Activated naive CD8-positive, alpha-beta T cell treated with anti-CD3 and anti-CD28 coated beads for 36 hours (primary cell): Measurements from ENCODE around the gene LPCAT2. TPM values are rescaled to one million over a fixed set of nuclear protein-coding genes. Genes with fewer than 3 reads are reported as not detected.

Experiments used
- DNase-seq: peaks from one replicate; pipeline ENCODE4 v3.0.0; 2021
- H3K27ac Mint-ChIP-seq: one replicate; pipeline ENCODE4 v1.8.0; 2022; ENCODE audit warnings: mild to moderate bottlenecking, moderate library complexity, mixed read lengths
- H3K27me3 Mint-ChIP-seq: one replicate; pipeline ENCODE4 v1.8.0; 2022; ENCODE audit warnings: mild to moderate bottlenecking, mixed read lengths
- H3K36me3 Mint-ChIP-seq: one replicate; pipeline ENCODE4 v1.8.0; 2021; ENCODE audit warnings: mild to moderate bottlenecking, mixed read lengths
- H3K4me1 Mint-ChIP-seq: one replicate; pipeline ENCODE4 v1.8.0; 2021; ENCODE audit warnings: mixed read lengths
- H3K4me3 Mint-ChIP-seq: one replicate; pipeline ENCODE4 v1.8.0; 2022; ENCODE audit warnings: mild to moderate bottlenecking, moderate library complexity, mixed read lengths
- H3K9me3 Mint-ChIP-seq: one replicate; pipeline ENCODE4 v1.8.0; 2022; ENCODE audit warnings: mixed read lengths
- total RNA-seq, 2 experiments: library from RNA; stranded (reverse); gene quantifications; one replicate each; pipeline ENCODE4 v1.2.3, GENCODE V29; 2021

The LPCAT2 gene
- total RNA-seq, 2 experiments from 2014 or later = 0.08 to 0.29 TPM

DNA sequence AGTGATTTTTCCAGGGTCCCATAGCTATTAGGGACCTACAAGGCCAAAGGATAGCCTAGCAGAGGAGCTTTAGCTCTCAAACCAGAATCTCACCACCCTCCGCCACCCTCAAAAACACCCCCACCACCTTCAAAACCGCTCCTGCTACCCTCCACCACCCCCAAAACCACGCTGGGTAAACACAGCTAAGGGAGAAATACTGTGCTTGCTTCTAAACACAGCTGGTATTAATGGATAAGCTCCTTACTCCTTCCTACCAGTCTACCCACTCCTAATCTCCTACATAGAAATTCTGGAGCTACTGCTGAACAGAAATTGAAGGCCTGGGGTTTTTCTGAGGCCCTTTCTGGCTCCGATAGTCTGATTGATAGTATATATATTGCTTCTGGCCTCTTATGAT, 2.2 kb upstream of the LPCAT2 start:
- Mint-ChIP-seq H3K27me3 (peaks cover 44% of the 10 kb centered on the region), H3K4me3 (no peak overlapping the region), H3K4me1 (peaks cover 9% of the 10 kb centered on the region), H3K9me3 (no peaks in the 10 kb centered on the region), H3K27ac (no peak overlapping the region), H3K36me3 (no peaks in the 10 kb centered on the region)
- no peak for DNase-seq

DNA sequence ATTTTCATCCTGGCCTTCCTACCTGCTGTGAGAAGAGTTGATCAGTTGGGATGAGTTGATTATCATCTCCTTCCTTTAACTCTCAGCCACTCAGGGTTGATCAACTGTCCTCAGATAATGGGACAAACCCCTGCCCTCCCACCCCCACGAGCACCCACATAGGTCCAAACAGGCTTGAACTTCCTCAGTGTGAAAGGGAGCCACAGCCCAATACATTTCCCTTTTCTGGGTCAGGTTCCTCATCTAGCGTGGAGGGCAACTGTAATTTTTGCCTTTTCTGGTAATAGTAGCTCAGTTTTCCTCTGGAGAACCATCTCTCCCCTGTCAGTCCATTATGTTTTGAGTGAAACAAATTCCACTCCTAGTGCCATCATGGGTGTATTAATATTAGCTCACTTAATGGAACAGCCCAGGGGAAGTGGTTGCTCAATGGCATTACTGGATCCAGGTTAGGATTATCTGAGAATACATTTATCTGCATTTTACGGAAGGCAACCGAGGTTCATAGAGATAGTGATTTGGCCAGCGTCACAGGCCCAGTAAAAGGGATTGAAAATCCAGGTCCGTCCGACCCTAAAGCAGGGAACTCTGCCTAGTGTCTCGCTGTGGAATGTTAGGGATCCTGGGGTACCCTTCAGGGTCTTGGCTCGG, 476 bp upstream of the LPCAT2 start:
- Mint-ChIP-seq H3K4me1 (peaks cover 9% of the 10 kb centered on the region), H3K9me3 (peaks cover 6% of the 10 kb centered on the region), H3K27me3 (peaks cover 60% of the 10 kb centered on the region), H3K27ac (no peak overlapping the region), H3K36me3 (no peaks in the 10 kb centered on the region), H3K4me3 (no peak overlapping the region)
- no peak for DNase-seq

DNA sequence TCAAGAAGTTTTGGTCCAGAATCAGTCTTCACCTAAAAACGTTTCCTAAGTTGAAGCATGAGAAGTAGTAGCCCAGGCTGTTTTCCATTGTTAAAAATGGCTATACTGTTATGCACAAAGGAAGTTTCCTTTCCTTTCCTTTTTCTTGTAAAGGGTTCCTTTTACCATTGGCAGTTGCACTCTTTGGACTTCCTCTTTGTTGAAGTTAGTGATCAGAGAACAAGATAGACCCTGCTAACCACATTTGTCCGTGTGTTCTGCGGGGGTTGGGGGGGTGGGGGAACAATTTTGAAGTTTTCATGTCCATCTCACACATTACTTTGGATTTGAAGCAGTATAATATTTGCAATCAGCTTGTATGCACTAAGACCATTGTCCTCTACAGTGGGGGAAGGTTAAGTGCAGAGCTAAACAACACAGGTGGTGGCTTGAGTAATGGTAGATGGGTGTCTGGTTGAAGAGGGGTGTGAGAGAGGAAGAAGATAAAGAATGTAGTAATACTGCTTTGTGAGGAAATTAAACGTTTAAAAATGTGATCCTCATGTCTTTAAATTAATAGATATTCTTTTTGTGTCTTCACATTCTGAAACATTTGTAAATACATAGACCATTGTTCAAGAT, 1.4 kb downstream of the LPCAT2 start:
- Mint-ChIP-seq H3K9me3 (peaks cover 6% of the 10 kb centered on the region), H3K4me3 (no peak overlapping the region), H3K4me1 (peaks cover 9% of the 10 kb centered on the region), H3K27me3 (peaks cover 69% of the 10 kb centered on the region), H3K27ac (no peak overlapping the region), H3K36me3 (no peaks in the 10 kb centered on the region)
- DNase-seq = no peak

GRCh38 chr16:55512941-55513340, 4.1 kb downstream of the LPCAT2 start:
- H3K9me3 Mint-ChIP-seq = peaks cover 6% of the 10 kb centered on the region
- H3K4me1 Mint-ChIP-seq = peaks cover 9% of the 10 kb centered on the region
- DNase-seq = no peak
- no peak overlapping the region for H3K27ac Mint-ChIP-seq
- no peaks in the 10 kb centered on the region for H3K36me3 Mint-ChIP-seq
- H3K27me3 Mint-ChIP-seq = peaks cover 58% of the 10 kb centered on the region
- H3K4me3 Mint-ChIP-seq = no peak overlapping the region

DNA sequence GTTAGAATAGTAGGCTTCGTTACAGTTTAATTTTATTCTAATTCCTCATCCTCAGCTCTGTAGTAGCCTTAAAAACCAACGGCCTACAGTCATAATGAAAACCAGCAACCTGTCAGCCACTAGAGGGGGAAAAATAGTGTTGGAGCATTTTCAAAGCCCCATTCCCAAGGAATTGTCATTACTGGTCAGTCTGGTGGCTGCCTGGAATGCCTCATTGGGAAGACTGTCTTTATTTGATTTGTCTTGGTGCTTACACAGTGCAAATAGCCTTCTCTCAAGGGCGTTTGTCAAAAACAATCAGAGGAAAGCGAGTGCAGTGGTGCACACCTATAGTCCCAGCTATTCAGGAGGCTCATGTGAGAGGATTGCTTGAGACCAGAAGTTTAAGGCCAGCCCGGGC, 4.7 kb downstream of the LPCAT2 start:
- Mint-ChIP-seq H3K36me3 (no peaks in the 10 kb centered on the region), H3K27ac (no peak overlapping the region), H3K9me3 (peaks cover 6% of the 10 kb centered on the region), H3K4me3 (no peak overlapping the region), H3K4me1 (peaks cover 8% of the 10 kb centered on the region), H3K27me3 (peaks cover 53% of the 10 kb centered on the region)
- no peak for DNase-seq

DNA sequence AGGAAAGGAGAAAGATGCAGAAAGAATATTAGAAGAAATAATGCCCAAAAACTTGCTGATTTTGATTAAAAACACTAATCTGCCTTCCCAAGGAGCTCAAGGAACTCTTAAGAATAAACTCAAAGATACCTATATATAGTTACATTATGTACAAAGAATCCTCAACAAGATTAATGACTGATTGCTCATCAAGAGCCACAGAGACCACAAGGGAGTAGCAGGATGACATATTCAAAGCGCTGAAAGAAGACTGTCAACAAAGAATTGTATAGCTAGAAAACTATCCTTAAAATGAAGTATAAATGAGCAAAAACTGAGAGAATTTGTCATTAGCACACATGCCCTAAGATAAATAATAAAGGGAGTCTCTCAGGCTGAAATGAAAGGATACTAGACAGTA, 6.2 kb downstream of the LPCAT2 start:
- H3K9me3 Mint-ChIP-seq = peaks cover 6% of the 10 kb centered on the region
- H3K27me3 Mint-ChIP-seq = peaks cover 38% of the 10 kb centered on the region
- H3K4me1 Mint-ChIP-seq = no peaks in the 10 kb centered on the region
- DNase-seq = no peak
- no peak overlapping the region for H3K27ac Mint-ChIP-seq
- H3K36me3 Mint-ChIP-seq = no peaks in the 10 kb centered on the region
- H3K4me3 Mint-ChIP-seq = no peak overlapping the region

GRCh38 chr16:55521792-55522191, 12.9 kb downstream of the LPCAT2 start:
- H3K4me1 Mint-ChIP-seq = no peaks in the 10 kb centered on the region
- H3K4me3 Mint-ChIP-seq = no peak overlapping the region
- H3K9me3 Mint-ChIP-seq = peaks cover 5% of the 10 kb centered on the region
- no peak overlapping the region for H3K27ac Mint-ChIP-seq
- no peak for DNase-seq
- H3K36me3 Mint-ChIP-seq = no peaks in the 10 kb centered on the region
- no peaks in the 10 kb centered on the region for H3K27me3 Mint-ChIP-seq

DNA sequence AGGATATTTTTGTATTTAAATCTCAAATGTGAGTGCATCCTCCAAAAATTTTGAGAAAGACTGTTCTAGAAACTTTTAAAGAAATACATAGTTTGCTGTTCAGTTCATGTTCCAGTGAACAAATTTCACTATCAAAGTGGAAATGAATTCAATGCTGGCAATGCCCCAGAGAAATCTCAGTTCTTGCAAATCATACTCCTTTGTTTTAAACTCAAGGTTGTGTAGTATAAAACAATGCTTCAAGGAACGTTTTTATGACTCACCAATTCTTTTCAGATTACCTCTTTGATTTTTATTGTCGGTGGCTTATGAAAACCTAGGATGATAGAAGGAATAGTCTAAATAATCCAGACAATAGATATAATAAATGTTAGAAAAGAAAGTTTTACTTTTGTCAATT, 17.6 kb downstream of the LPCAT2 start:
- H3K27ac Mint-ChIP-seq = no peak overlapping the region
- no peaks in the 10 kb centered on the region for H3K27me3 Mint-ChIP-seq
- no peaks in the 10 kb centered on the region for H3K4me1 Mint-ChIP-seq
- no peak overlapping the region for H3K4me3 Mint-ChIP-seq
- no peak for DNase-seq
- H3K36me3 Mint-ChIP-seq = no peaks in the 10 kb centered on the region
- H3K9me3 Mint-ChIP-seq = peaks cover 4% of the 10 kb centered on the region

DNA sequence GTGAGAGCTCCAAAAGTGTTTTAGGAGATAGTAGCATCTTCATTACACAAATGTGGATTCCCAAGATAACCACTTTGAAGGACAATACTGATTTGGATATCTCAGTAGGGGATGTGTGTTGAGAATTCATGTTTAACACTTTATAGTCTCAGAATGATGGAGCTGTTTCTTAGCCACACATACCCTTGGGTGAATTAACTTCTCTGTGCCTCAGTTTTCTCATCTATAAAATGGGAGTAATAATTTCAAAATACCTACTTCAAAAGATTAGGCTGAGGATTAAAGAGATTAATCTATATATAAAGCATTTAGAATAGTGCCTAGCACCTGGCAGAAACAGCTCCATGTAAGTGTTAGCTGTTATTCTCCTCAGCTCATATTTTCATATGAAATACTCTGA, 19.0 kb downstream of the LPCAT2 start:
- peaks cover 3% of the 10 kb centered on the region for H3K27me3 Mint-ChIP-seq
- no peak for DNase-seq
- no peaks in the 10 kb centered on the region for H3K9me3 Mint-ChIP-seq

GRCh38 chr16:55529018-55529417, 20.1 kb downstream of the LPCAT2 start:
- Mint-ChIP-seq H3K27ac (no peak overlapping the region), H3K4me3 (no peak overlapping the region), H3K36me3 (no peaks in the 10 kb centered on the region), H3K4me1 (no peaks in the 10 kb centered on the region), H3K9me3 (no peaks in the 10 kb centered on the region), H3K27me3 (peaks cover 3% of the 10 kb centered on the region)
- DNase-seq = no peak

More for the DNA sequence above, 19.0 kb downstream of the LPCAT2 start:
- Mint-ChIP-seq H3K27ac (no peak overlapping the region), H3K4me3 (no peak overlapping the region), H3K4me1 (no peaks in the 10 kb centered on the region), H3K36me3 (no peaks in the 10 kb centered on the region)

- Mint-ChIP-seq H3K27ac (no peak overlapping the region), H3K9me3 (no peaks in the 10 kb centered on the region), H3K36me3 (no peaks in the 10 kb centered on the region), H3K4me1 (no peaks in the 10 kb centered on the region), H3K4me3 (no peak overlapping the region), H3K27me3 (peaks cover 3% of the 10 kb centered on the region)
- DNase-seq = no peak
These were observed 21.5 kb downstream of the LPCAT2 start for GRCh38 chr16:55530316-55530856.

DNA sequence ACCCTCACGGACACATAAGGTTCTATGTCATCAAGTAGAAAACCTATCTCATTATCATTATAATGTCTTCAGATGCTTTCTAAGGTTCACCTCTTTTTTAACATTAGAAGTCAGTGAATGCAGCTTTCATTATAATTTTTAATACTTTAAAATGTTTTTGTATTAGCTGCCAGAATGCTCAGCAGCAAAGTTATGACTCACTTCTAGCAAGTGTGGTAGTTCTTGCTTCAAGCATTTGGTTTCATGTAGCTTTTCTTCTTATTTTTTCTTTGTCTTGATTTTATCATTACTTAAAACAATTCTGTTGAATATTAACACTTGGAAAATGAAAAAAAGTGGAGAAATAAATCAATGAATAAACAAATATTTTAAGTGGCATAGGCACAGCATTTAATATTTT, 23.4 kb downstream of the LPCAT2 start:
- no peak overlapping the region for H3K27ac Mint-ChIP-seq
- no peaks in the 10 kb centered on the region for H3K9me3 Mint-ChIP-seq
- H3K36me3 Mint-ChIP-seq = no peaks in the 10 kb centered on the region
- peaks cover 3% of the 10 kb centered on the region for H3K27me3 Mint-ChIP-seq
- no peak for DNase-seq
- no peak overlapping the region for H3K4me3 Mint-ChIP-seq
- no peaks in the 10 kb centered on the region for H3K4me1 Mint-ChIP-seq

- H3K36me3 Mint-ChIP-seq = no peaks in the 10 kb centered on the region
- no peak overlapping the region for H3K4me3 Mint-ChIP-seq
- peaks cover 3% of the 10 kb centered on the region for H3K27me3 Mint-ChIP-seq
- H3K27ac Mint-ChIP-seq = no peak overlapping the region
- no peaks in the 10 kb centered on the region for H3K4me1 Mint-ChIP-seq
- no peak for DNase-seq
- no peaks in the 10 kb centered on the region for H3K9me3 Mint-ChIP-seq
These were observed 25.9 kb downstream of the LPCAT2 start for GRCh38 chr16:55534756-55535155.

- no peaks in the 10 kb centered on the region for H3K36me3 Mint-ChIP-seq
- DNase-seq = no peak
- H3K27me3 Mint-ChIP-seq = no peaks in the 10 kb centered on the region
- H3K4me3 Mint-ChIP-seq = no peak overlapping the region
- H3K4me1 Mint-ChIP-seq = no peaks in the 10 kb centered on the region
- no peak overlapping the region for H3K27ac Mint-ChIP-seq
- H3K9me3 Mint-ChIP-seq = no peaks in the 10 kb centered on the region
These were observed 30.2 kb downstream of the LPCAT2 start for GRCh38 chr16:55539049-55539448.

DNA sequence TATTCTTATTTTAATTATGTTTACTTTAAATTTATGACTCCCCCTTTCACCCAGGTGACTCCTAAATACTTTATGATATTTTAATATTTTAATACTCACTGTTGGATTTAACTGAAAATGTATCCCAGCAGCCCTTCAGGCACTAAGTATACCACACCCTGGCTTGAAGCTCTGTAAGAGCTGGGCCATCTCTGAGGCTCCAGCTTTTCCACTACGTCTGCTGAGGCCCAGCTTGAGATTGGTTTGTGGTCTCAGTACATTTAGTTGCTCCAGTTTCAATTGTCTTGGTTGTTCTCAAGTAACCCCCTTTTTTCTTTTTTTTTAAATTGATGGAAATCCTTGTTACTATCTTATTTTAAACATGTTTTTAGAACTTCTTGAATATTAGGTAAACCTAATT, 30.6 kb downstream of the LPCAT2 start:
- DNase-seq = no peak
- no peak overlapping the region for H3K4me3 Mint-ChIP-seq
- H3K36me3 Mint-ChIP-seq = no peaks in the 10 kb centered on the region
- no peaks in the 10 kb centered on the region for H3K27me3 Mint-ChIP-seq
- no peaks in the 10 kb centered on the region for H3K4me1 Mint-ChIP-seq
- no peaks in the 10 kb centered on the region for H3K9me3 Mint-ChIP-seq
- H3K27ac Mint-ChIP-seq = no peak overlapping the region

GRCh38 chr16:55540221-55540620, 31.3 kb downstream of the LPCAT2 start:
- H3K4me3 Mint-ChIP-seq = no peak overlapping the region

More at GRCh38 chr16:55540221-55540620, 31.3 kb downstream of the LPCAT2 start:
- Mint-ChIP-seq H3K4me1 (no peaks in the 10 kb centered on the region), H3K9me3 (no peaks in the 10 kb centered on the region), H3K36me3 (no peaks in the 10 kb centered on the region), H3K27ac (no peak overlapping the region), H3K27me3 (peaks cover 3% of the 10 kb centered on the region)
- DNase-seq = no peak
